Adrenal gland (tissue), 5 donors: Measurements from ENCODE around the gene PRR20G.

Experiments used
- POLR2A ChIP-seq, 2 donors: fragments of 450-650 bp; IDR thresholded peaks; one replicate each; pipeline ENCODE4 v1.6.1; 2017; ENCODE audit warnings: antibody characterized with exemption in 2 of 2, mild to moderate bottlenecking in 2 of 2, moderate library complexity in 1 of 2
- TF ChIP-seq, protein P1 (sequence below), 6 experiments: fragments of 450-650 bp in 4 of 6; fragments of 200-600 bp in 2 of 6; sonication (generic) in 1 of 6; IDR thresholded peaks; 1 replicate in 5 of 6; 2 replicates in 1 of 6; pipeline versions ENCODE4 v1.5.1 to v1.8.0; 2016 to 2021; ENCODE audit warnings: antibody characterized with exemption in 6 of 6, mild to moderate bottlenecking in 2 of 6, moderate library complexity in 1 of 6
- donor health status: DM: no; HTN: no; CAD: no.

DNA sequence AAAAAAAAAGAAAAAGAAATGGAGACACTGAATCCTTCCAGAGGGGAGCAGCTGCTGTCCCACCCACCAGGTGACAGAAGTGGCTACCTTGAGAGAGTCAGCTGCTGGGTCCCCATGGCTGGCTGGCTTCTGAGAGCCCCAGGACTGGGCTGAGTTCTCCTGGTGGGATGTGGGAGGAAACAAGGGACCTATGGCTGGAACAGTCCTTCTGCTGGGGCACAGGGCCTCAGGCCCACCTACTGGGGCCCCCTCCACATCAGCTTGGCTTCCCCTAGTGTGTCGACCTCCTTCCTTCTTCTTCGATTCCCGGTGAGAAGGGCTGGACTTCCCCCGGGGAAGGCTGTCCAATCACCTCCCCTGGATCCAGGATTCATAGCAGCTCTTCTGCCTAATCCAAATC is 32.3 kb downstream of the PRR20G start:
- TF ChIP-seq, protein P1, sequence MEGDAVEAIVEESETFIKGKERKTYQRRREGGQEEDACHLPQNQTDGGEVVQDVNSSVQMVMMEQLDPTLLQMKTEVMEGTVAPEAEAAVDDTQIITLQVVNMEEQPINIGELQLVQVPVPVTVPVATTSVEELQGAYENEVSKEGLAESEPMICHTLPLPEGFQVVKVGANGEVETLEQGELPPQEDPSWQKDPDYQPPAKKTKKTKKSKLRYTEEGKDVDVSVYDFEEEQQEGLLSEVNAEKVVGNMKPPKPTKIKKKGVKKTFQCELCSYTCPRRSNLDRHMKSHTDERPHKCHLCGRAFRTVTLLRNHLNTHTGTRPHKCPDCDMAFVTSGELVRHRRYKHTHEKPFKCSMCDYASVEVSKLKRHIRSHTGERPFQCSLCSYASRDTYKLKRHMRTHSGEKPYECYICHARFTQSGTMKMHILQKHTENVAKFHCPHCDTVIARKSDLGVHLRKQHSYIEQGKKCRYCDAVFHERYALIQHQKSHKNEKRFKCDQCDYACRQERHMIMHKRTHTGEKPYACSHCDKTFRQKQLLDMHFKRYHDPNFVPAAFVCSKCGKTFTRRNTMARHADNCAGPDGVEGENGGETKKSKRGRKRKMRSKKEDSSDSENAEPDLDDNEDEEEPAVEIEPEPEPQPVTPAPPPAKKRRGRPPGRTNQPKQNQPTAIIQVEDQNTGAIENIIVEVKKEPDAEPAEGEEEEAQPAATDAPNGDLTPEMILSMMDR (IDR thresholded peaks at IDR 0.05): no peak
- TF ChIP-seq POLR2A (IDR thresholded peaks at IDR 0.05): no peak
